ENCODE measurements around the gene TRIP13. TPM values are rescaled to one million over a fixed set of nuclear protein-coding genes. Genes with fewer than 3 reads are reported as not detected.

The TRIP13 gene
- total RNA-seq, 2 experiments from 2014 or later, result 0.47 to 0.66 TPM

GRCh38 chr5:910769-911160 is 18.1 kb downstream of the TRIP13 start:
- H3K9me3 ChIP-seq (ENCODE audit: control insufficient read depth in 1 of 2, insufficient read depth in 1 of 2, low read length in 2 of 2), result no peaks in the 10 kb centered on the region
- peaks cover 4% of the 10 kb centered on the region for H3K4me1 ChIP-seq (ENCODE audit: insufficient read depth, low read length)
- intact Hi-C loops (cut with DNase I, micrococcal nuclease), result no loop called here
- peaks cover 6% of the 10 kb centered on the region for H3K4me1 Mint-ChIP-seq (ENCODE audit: low read depth)
- no peak for TF ChIP-seq CTCF (IDR thresholded peaks at IDR 0.05)
- ChIA-PET POLR2A (no interaction called here), CTCF (interaction anchor here (1.8 kb wide), 1 partner anchor 7 kb away, joined by 3 read pairs; no protein-coding TSS in a partner anchor)
- H3K9me3 Mint-ChIP-seq, result no peaks in the 10 kb centered on the region
- no peaks in the 10 kb centered on the region for H3K36me3 Mint-ChIP-seq (ENCODE audit: low read depth)
- no peaks in the 10 kb centered on the region for H3K27me3 Mint-ChIP-seq
- ATAC-seq (ENCODE audit: poor library complexity) (no peak), DNase-seq (no peak)
- no peak overlapping the region for H3K4me3 ChIP-seq (ENCODE audit: low read length)
- H3K27ac Mint-ChIP-seq, result no peak overlapping the region
- H3K36me3 ChIP-seq (ENCODE audit: insufficient read depth, low read length), result no peaks in the 10 kb centered on the region
- no peak overlapping the region for H3K4me3 Mint-ChIP-seq
- H3K27ac ChIP-seq (ENCODE audit: low read depth in 1 of 2, low read length in 2 of 2), result no peak overlapping the region
- H3K27me3 ChIP-seq (ENCODE audit: control insufficient read depth in 1 of 2, insufficient read depth in 2 of 2, low read length in 2 of 2), result no peaks in the 10 kb centered on the region

DNA sequence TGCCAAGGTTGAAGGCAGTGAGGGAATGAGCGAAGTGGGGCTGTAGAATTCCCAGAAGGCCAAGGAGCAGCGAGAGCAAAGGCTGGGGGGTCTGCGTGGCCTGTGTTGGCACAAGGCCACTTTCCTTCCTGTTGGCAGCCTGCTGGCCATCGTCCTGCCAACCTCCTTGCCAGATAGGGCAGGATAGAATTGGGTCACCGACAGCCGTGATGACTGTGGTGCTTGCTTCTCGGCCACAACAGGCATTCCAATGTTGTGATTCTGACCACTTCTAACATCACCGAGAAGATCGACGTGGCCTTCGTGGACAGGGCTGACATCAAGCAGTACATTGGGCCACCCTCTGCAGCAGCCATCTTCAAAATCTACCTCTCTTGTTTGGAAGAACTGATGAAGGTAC is 18.9 kb downstream of the TRIP13 start:
- Histone ChIP-seq H3K27ac (ENCODE audit: low read depth in 1 of 2, low read length in 2 of 2) (peak overlapping the region in 1 of 2 donors; percentile 40), H3K9me3 (ENCODE audit: control insufficient read depth in 1 of 2, insufficient read depth in 1 of 2, low read length in 2 of 2) (no peaks in the 10 kb centered on the region), H3K4me3 (ENCODE audit: low read length) (no peak overlapping the region), H3K36me3 (ENCODE audit: insufficient read depth, low read length) (no peaks in the 10 kb centered on the region), H3K4me1 (ENCODE audit: insufficient read depth, low read length) (peaks cover 4% of the 10 kb centered on the region), H3K27me3 (ENCODE audit: control insufficient read depth in 1 of 2, insufficient read depth in 2 of 2, low read length in 2 of 2) (no peaks in the 10 kb centered on the region)
- Mint-ChIP-seq H3K27me3 (no peaks in the 10 kb centered on the region), H3K4me3 (no peak overlapping the region), H3K36me3 (ENCODE audit: low read depth) (no peaks in the 10 kb centered on the region), H3K27ac (no peak overlapping the region), H3K9me3 (no peaks in the 10 kb centered on the region), H3K4me1 (ENCODE audit: low read depth) (peaks cover 6% of the 10 kb centered on the region)
- DNase-seq (no peak), ATAC-seq (ENCODE audit: poor library complexity) (no peak)
- ChIA-PET POLR2A (no interaction called here), CTCF (interaction anchor here (1.8 kb wide), 1 partner anchor 8 kb away, joined by 3 read pairs; no protein-coding TSS in a partner anchor)
- intact Hi-C loops (cut with DNase I, micrococcal nuclease), result no loop called here
- no peak for TF ChIP-seq CTCF (IDR thresholded peaks at IDR 0.05)

GRCh38 chr5:912280-913091 is 19.8 kb downstream of the TRIP13 start:
- no peaks in the 10 kb centered on the region for H3K9me3 ChIP-seq (ENCODE audit: control insufficient read depth in 1 of 2, insufficient read depth in 1 of 2, low read length in 2 of 2)
- H3K27me3 ChIP-seq (ENCODE audit: control insufficient read depth in 1 of 2, insufficient read depth in 2 of 2, low read length in 2 of 2), result no peaks in the 10 kb centered on the region
- no peak overlapping the region for H3K4me3 ChIP-seq (ENCODE audit: low read length)
- DNase-seq (peak; percentile 32 to 94 (median 56)), ATAC-seq (ENCODE audit: poor library complexity) (peak; percentile 81)
- Mint-ChIP-seq H3K4me3 (peak overlapping the region; percentile 1), H3K9me3 (no peaks in the 10 kb centered on the region), H3K27me3 (no peaks in the 10 kb centered on the region), H3K4me1 (ENCODE audit: low read depth) (peaks cover 6% of the 10 kb centered on the region), H3K27ac (peak overlapping the region; percentile 7), H3K36me3 (ENCODE audit: low read depth) (no peaks in the 10 kb centered on the region)
- TF ChIP-seq CTCF (IDR thresholded peaks at IDR 0.05), result no peak
- H3K27ac ChIP-seq (ENCODE audit: low read depth in 1 of 2, low read length in 2 of 2), result peak overlapping the region in 1 of 2 donors; percentile 46
- ChIA-PET CTCF (interaction anchor here (1.0 to 1.8 kb wide), 3 partner anchors 9 to 242 kb away, joined by 3 to 4 read pairs (median 3); no protein-coding TSS in a partner anchor), POLR2A (no interaction called here)
- H3K4me1 ChIP-seq (ENCODE audit: insufficient read depth, low read length), result peaks cover 4% of the 10 kb centered on the region
- intact Hi-C loops (cut with DNase I, micrococcal nuclease), result no loop called here
- H3K36me3 ChIP-seq (ENCODE audit: insufficient read depth, low read length), result no peaks in the 10 kb centered on the region
